AG04450 (cell line): ENCODE results near the gene CCIN. TPM values are rescaled to one million over a fixed set of nuclear protein-coding genes. Genes with fewer than 3 reads are reported as not detected.

Experiments used
- CTCF ChIA-PET: fragments of 300-600, 350-600 bp; formaldehyde crosslinking; extraction: SDS; loops from one replicate; lab custom pipeline; 2022; ENCODE audit warnings: antibody characterized with exemption, inconsistent platforms; lab: Charles Lee
- POLR2A ChIA-PET: fragments of 350-600 bp; formaldehyde crosslinking; extraction: SDS; loops from one replicate; lab custom pipeline; 2021; ENCODE audit warnings: antibody characterized with exemption, inconsistent platforms; lab: Yijun Ruan, JAX
- DNase-seq: peaks from one replicate; pipeline ENCODE4 v3.0.0-alpha.2; 2011; ENCODE audit warnings: low read depth, low spot score
- H3K27ac ChIP-seq: one replicate; pipeline ENCODE4 v1.5.1; 2012; ENCODE audit warnings: low read depth, low read length, control low read depth
- H3K27me3 ChIP-seq: one replicate; pipeline ENCODE4 v1.6.0; 2012; ENCODE audit warnings: low read length; ENCODE audit not compliant: control insufficient read depth, insufficient read depth
- H3K4me3 ChIP-seq: 2 replicates; pipeline ENCODE4 v1.5.1; 2011; ENCODE audit warnings: mild to moderate bottlenecking, low read depth, low read length, control low read depth
- H3K9me3 ChIP-seq: 2 replicates; pipeline ENCODE4 v1.5.1; 2012; ENCODE audit warnings: low read length; ENCODE audit not compliant: control insufficient read depth, insufficient read depth
- polyA plus RNA-seq: library from polyadenylated mRNA; depleted of rRNA; stranded (reverse); fragments of >200 nt; gene quantifications from 2 replicates; pipeline ENCODE4 v1.2.3, GENCODE V29; 2011
- TF ChIP-seq, protein P1 (sequence below): IDR thresholded peaks from 2 replicates; pipeline ENCODE4 v1.5.1; 2011; ENCODE audit warnings: low read depth, low read length, control low read depth, inconsistent platforms

CCIN gene
- polyA plus RNA-seq, 1 experiment: 0.48 TPM

DNA sequence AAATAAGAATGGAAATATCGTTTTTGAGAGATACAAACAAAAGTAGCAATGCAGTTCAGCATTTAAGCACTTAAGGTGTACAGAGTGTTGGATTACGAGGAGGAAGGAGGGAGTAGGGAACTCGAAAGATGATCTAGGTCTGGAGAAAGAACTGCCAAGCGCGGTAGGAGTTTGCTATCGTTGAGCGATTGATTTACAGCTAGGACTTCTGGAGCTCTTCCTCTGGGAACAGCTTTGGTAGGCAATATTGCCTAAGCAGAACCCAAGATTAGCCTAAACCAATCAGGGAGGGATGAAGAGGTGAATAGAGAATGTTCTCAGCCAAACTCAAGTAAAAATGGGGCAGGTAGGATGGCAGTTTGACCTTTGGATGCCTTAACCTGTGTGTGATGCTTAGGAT, 22.5 kb downstream of the CCIN start:
- Histone ChIP-seq H3K27me3 (no peaks in the 10 kb centered on the region), H3K4me3 (peak overlapping the region; percentile 96), H3K9me3 (no peaks in the 10 kb centered on the region), H3K27ac (no peak overlapping the region)
- ChIA-PET CTCF (interaction anchor here (1.0 to 2.9 kb wide), 5 partner anchors 26 to 237 kb away, joined by 3 to 17 read pairs (median 4); no protein-coding TSS in a partner anchor), POLR2A (interaction anchor here (0.8 to 2.6 kb wide), 5 partner anchors 15 to 89 kb away, joined by 3 to 13 read pairs (median 5); partner anchors contain the start of gene GNE)
- TF ChIP-seq, protein P1, sequence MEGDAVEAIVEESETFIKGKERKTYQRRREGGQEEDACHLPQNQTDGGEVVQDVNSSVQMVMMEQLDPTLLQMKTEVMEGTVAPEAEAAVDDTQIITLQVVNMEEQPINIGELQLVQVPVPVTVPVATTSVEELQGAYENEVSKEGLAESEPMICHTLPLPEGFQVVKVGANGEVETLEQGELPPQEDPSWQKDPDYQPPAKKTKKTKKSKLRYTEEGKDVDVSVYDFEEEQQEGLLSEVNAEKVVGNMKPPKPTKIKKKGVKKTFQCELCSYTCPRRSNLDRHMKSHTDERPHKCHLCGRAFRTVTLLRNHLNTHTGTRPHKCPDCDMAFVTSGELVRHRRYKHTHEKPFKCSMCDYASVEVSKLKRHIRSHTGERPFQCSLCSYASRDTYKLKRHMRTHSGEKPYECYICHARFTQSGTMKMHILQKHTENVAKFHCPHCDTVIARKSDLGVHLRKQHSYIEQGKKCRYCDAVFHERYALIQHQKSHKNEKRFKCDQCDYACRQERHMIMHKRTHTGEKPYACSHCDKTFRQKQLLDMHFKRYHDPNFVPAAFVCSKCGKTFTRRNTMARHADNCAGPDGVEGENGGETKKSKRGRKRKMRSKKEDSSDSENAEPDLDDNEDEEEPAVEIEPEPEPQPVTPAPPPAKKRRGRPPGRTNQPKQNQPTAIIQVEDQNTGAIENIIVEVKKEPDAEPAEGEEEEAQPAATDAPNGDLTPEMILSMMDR: no peak
- no peak for DNase-seq

- H3K9me3 ChIP-seq: no peaks in the 10 kb centered on the region
- ChIA-PET POLR2A (interaction anchor here (0.8 to 2.6 kb wide), 4 partner anchors 15 to 90 kb away, joined by 3 to 13 read pairs (median 4); partner anchors contain the start of gene GNE), CTCF (interaction anchor here (1.5 kb wide), 1 partner anchor 26 kb away, joined by 4 read pairs; no protein-coding TSS in a partner anchor)
- no peak overlapping the region for H3K27ac ChIP-seq
- H3K27me3 ChIP-seq: no peaks in the 10 kb centered on the region
- DNase-seq: no peak
- H3K4me3 ChIP-seq: peak overlapping the region; percentile 96
- TF ChIP-seq, protein P1: no peak
Measured at GRCh38 chr9:36192196-36192595, 23.0 kb downstream of the CCIN start.

DNA sequence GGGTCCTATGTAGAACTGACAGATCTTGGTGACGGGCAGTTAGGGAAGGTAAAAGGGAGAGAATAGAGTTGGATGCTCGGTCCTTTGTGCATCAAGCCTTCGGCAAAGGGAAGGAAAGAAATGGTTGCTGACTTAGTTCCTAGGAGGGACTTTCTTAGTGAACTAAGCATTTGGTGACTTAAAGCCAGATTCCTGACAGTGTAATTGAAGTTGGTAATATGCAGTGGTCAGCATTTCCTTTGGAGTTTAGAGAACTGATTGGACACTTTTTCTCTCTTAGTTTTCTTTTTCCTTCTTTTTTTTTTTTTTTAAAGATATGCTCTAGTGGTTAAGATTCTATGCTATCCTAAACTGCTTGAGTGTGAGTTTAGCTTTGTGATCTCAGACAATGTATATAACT, 23.8 kb downstream of the CCIN start:
- ChIA-PET POLR2A (no interaction called here), CTCF (interaction anchor here (0.8 to 1.5 kb wide), 3 partner anchors 27 to 185 kb away, joined by 3 to 4 read pairs (median 3); no protein-coding TSS in a partner anchor)
- no peak for DNase-seq
- Histone ChIP-seq H3K4me3 (peak overlapping the region; percentile 96), H3K27me3 (no peaks in the 10 kb centered on the region), H3K9me3 (no peaks in the 10 kb centered on the region), H3K27ac (no peak overlapping the region)
- TF ChIP-seq, protein P1: no peak

DNA sequence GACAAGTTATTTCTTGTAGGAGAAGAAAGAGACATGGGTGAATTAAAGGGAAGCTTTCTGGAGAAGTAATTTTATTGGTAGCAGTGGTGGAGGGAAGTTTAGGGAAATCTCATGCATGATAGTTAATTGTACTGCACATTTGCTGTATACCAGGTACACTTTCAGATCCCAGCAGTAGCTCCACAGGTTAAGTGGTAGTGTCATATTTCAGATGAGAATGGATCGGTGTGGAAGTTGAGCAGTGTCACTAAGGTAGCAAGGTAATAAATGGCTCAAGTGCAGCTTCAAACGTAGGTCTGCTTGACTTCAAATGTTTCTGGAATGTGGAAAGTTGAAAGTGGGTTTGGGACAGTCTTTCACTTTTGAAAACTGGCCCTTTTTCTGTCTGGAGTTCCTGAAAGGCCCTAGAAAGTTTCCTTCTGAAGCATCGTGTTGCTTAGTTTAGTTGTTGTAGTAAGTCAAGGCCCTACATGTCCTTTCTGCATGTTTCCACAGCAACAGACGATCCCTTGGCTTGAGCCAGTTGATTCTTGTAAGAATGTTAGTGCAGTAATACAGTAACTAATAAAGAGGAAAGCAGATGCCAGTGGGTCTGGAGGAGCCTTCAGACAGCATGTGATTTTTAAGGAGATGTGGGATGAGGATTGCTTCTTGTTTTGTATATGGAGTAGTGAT, 25.3 kb downstream of the CCIN start:
- no peak overlapping the region for H3K27ac ChIP-seq

More for the DNA sequence above, 25.3 kb downstream of the CCIN start:
- no peak for DNase-seq
- POLR2A ChIA-PET: interaction anchor here (0.7 to 0.9 kb wide), 2 partner anchors 13 to 289 kb away, joined by 3 read pairs; partner anchors contain the start of gene HRCT1
- H3K4me3 ChIP-seq: no peak overlapping the region
- H3K27me3 ChIP-seq: no peaks in the 10 kb centered on the region
- no peaks in the 10 kb centered on the region for H3K9me3 ChIP-seq
- TF ChIP-seq, protein P1: no peak
- CTCF ChIA-PET: interaction anchor here (0.9 to 1.2 kb wide), 2 partner anchors 29 to 186 kb away, joined by 3 to 8 read pairs; no protein-coding TSS in a partner anchor
